ENCODE measurements around the gene ECHDC3.

ECHDC3 gene

GRCh38 chr10:11704092-11704491 is 38.1 kb upstream of the ECHDC3 start:
- H2AFZ ChIP-seq (ENCODE audit: low read length), result no peak overlapping the region

DNA sequence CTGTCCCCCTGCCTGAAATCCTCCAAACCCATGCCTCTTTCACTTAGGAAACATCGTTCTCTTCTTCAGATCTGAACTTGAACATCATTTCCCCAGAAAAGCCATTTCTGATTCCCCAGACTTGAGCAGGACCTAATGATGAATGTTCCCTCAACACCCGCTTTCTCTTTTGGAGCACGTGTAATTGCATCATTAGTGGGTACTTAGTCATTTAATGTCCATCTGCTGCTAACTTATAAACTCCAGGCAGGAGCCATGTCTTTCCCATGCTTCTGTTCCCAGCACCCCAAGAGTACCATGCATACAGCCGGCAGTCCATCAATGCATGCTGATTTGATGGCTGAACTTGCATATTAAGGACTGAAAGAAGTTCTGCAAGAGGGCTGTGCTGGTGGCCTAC is 36.5 kb upstream of the ECHDC3 start:
- Histone ChIP-seq H3K9me3 (ENCODE audit: low read length) (no peaks in the 10 kb centered on the region), H3K79me2 (ENCODE audit: insufficient read depth, low read length) (no peaks in the 10 kb centered on the region), H3F3A (ENCODE audit: insufficient read depth, low read length) (no peaks in the 10 kb centered on the region), H3K9ac (ENCODE audit: low read length) (no peak overlapping the region), H3K4me1 (ENCODE audit: insufficient read depth, low read length, severe bottlenecking) (no peaks in the 10 kb centered on the region), H4K20me1 (ENCODE audit: insufficient read depth, low read length) (no peaks in the 10 kb centered on the region), H3K36me3 (ENCODE audit: insufficient read depth, low read length) (no peaks in the 10 kb centered on the region), H2AFZ (ENCODE audit: low read length) (no peak overlapping the region), H3K9me2 (ENCODE audit: low read depth, low read length) (no peaks in the 10 kb centered on the region), H3K4me3 (ENCODE audit: low read depth, low read length, poor library complexity, severe bottlenecking) (no peak overlapping the region), H3K27me3 (ENCODE audit: insufficient read depth, low read length) (no peaks in the 10 kb centered on the region), H3K27ac (ENCODE audit: low read depth, low read length, poor library complexity, severe bottlenecking) (no peak overlapping the region), H3K4me2 (ENCODE audit: low read length) (no peak overlapping the region)
- no peak for TF ChIP-seq EZH2 (IDR thresholded peaks at IDR 0.05; ENCODE audit: borderline replicate concordance, low read length)
- TF ChIP-seq, protein P1, sequence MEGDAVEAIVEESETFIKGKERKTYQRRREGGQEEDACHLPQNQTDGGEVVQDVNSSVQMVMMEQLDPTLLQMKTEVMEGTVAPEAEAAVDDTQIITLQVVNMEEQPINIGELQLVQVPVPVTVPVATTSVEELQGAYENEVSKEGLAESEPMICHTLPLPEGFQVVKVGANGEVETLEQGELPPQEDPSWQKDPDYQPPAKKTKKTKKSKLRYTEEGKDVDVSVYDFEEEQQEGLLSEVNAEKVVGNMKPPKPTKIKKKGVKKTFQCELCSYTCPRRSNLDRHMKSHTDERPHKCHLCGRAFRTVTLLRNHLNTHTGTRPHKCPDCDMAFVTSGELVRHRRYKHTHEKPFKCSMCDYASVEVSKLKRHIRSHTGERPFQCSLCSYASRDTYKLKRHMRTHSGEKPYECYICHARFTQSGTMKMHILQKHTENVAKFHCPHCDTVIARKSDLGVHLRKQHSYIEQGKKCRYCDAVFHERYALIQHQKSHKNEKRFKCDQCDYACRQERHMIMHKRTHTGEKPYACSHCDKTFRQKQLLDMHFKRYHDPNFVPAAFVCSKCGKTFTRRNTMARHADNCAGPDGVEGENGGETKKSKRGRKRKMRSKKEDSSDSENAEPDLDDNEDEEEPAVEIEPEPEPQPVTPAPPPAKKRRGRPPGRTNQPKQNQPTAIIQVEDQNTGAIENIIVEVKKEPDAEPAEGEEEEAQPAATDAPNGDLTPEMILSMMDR (IDR thresholded peaks at IDR 0.05; ENCODE audit: low read length), result no peak

More at GRCh38 chr10:11704092-11704491, 38.1 kb upstream of the ECHDC3 start:
- no peak for TF ChIP-seq EZH2 (IDR thresholded peaks at IDR 0.05; ENCODE audit: borderline replicate concordance, low read length)
- TF ChIP-seq, protein P1 (IDR thresholded peaks at IDR 0.05; ENCODE audit: low read length), result no peak
- no peak overlapping the region for H3K4me2 ChIP-seq (ENCODE audit: low read length)
- H4K20me1 ChIP-seq (ENCODE audit: insufficient read depth, low read length), result no peaks in the 10 kb centered on the region
- peaks cover 7% of the 10 kb centered on the region for H3K4me1 ChIP-seq (ENCODE audit: insufficient read depth, low read length, severe bottlenecking)
- H3F3A ChIP-seq (ENCODE audit: insufficient read depth, low read length), result no peaks in the 10 kb centered on the region
- H3K27ac ChIP-seq (ENCODE audit: low read depth, low read length, poor library complexity, severe bottlenecking), result no peak overlapping the region
- no peaks in the 10 kb centered on the region for H3K9me2 ChIP-seq (ENCODE audit: low read depth, low read length)
- H3K27me3 ChIP-seq (ENCODE audit: insufficient read depth, low read length), result no peaks in the 10 kb centered on the region
- no peak overlapping the region for H3K4me3 ChIP-seq (ENCODE audit: low read depth, low read length, poor library complexity, severe bottlenecking)
- no peaks in the 10 kb centered on the region for H3K9me3 ChIP-seq (ENCODE audit: low read length)
- no peaks in the 10 kb centered on the region for H3K36me3 ChIP-seq (ENCODE audit: insufficient read depth, low read length)
- H3K9ac ChIP-seq (ENCODE audit: low read length), result no peak overlapping the region
- H3K79me2 ChIP-seq (ENCODE audit: insufficient read depth, low read length), result no peaks in the 10 kb centered on the region

DNA sequence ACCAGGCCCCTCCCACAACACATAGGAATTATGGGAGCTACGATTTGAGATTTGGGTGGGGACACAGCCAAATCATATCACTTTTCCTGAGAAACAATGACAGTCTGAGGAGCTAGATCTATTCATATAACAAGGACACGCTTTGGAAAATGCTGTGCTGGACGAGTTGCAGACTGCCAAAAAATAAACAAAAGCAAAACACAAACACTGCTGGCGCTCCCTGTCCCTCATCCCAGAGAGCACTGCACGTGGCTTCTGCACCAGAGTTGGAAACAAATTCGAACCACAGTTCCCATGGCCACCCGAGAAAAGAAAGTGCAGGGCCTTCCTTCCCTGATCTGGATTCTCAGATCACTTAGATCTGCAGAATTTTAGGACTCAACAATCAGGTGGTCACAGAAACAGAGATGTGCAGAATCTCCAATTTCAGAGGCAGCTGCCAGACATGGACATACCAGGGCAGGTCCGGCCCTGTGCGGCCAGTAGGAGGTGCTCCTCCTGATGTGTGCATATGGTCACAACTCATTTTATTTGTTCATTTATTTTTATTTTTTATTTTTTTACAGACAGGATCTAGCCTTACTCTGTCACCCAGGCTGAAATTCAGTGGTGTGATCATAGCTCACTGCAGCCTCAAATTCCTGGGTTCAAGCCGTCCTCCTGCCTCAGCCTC is 35.2 kb upstream of the ECHDC3 start:
- no peaks in the 10 kb centered on the region for H3K9me2 ChIP-seq (ENCODE audit: low read depth, low read length)
- H3K79me2 ChIP-seq (ENCODE audit: insufficient read depth, low read length), result no peaks in the 10 kb centered on the region
- no peaks in the 10 kb centered on the region for H3K36me3 ChIP-seq (ENCODE audit: insufficient read depth, low read length)
- no peaks in the 10 kb centered on the region for H3K27me3 ChIP-seq (ENCODE audit: insufficient read depth, low read length)
- no peak overlapping the region for H2AFZ ChIP-seq (ENCODE audit: low read length)
- H3K4me1 ChIP-seq (ENCODE audit: insufficient read depth, low read length, severe bottlenecking), result no peaks in the 10 kb centered on the region
- no peaks in the 10 kb centered on the region for H3K9me3 ChIP-seq (ENCODE audit: low read length)
- no peak overlapping the region for H3K4me3 ChIP-seq (ENCODE audit: low read depth, low read length, poor library complexity, severe bottlenecking)
- H3K4me2 ChIP-seq (ENCODE audit: low read length), result no peak overlapping the region
- H3F3A ChIP-seq (ENCODE audit: insufficient read depth, low read length), result no peaks in the 10 kb centered on the region
- no peak for TF ChIP-seq EZH2 (IDR thresholded peaks at IDR 0.05; ENCODE audit: borderline replicate concordance, low read length)
- TF ChIP-seq, protein P1 (IDR thresholded peaks at IDR 0.05; ENCODE audit: low read length), result no peak
- H3K27ac ChIP-seq (ENCODE audit: low read depth, low read length, poor library complexity, severe bottlenecking), result no peak overlapping the region
- no peaks in the 10 kb centered on the region for H4K20me1 ChIP-seq (ENCODE audit: insufficient read depth, low read length)
- no peak overlapping the region for H3K9ac ChIP-seq (ENCODE audit: low read length)

Measured in OCI-LY1 (cell line).